Anterior cingulate cortex (tissue), 58 donors: ENCODE results near the gene RELN.
"Not testable (repeated sequence)": the region's sequence is repeated elsewhere in the genome, so short reads cannot be mapped to it uniquely, and the experiment has no call there.

Experiments
- DNase-seq, 58 donors: peaks; one replicate each; lab custom pipeline; 2025; lab: John Stamatoyannopoulos, UW

Gene RELN

DNA sequence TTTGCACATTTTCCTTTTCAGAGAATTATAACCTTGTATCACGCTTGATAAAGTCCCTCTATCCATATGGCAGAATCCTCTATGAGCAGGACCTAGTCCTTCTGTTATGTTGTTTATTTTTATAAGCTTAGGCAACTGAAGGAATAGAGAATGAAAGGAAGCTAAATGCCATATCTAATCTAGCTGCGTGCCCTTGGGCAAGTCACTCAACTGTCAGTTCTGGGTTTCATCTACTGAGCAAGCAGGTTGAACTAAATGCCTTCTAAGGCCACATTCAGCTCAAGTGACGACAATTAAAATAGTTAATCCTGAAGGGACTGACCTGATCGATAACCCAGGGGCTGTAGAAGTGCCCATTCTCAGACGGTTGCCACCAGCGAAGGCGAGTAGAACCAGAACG lies 449.6 kb downstream of the RELN start:
- DNase-seq: no peak

DNA sequence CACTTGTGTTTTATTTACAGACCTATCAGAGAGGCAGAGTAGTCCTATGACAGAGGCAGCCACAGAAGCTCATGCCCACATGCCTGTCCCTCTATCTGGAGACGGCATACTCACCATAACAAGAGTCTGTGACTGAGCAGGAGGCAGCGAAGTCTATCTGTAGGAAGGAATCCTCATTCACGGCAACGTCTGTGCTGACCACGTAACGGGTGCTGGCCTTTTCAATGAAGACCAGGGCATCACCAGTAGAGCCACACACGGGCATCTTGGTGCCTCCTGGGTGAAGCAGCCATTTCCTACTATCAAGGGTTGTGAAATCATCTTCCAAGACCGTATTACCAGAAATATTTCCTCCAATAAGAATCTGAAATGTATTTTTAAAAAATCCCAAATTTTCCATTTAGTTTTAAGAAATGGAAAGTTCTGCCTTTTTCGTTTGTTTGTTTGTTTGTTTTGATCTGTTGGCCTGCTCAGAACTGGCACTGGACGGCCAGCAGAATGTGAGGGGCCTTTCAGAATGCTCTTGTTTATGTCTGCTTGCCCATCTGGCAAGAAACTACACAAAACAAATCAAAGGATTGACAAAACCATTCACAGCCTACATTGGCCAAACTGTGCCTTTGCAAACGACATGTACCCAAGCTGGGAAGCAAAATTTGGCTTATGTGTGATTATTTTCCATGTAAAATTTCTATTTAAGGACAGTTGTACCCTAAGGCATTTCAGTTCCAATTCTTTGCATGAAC lies 450.3 kb downstream of the RELN start:
- DNase-seq: peak in 29 of 58 donors; percentile 3 to 51 (median 21)

- no peak for DNase-seq
Observed at GRCh38 chr7:103533761-103534160, 455.7 kb downstream of the RELN start.

DNA sequence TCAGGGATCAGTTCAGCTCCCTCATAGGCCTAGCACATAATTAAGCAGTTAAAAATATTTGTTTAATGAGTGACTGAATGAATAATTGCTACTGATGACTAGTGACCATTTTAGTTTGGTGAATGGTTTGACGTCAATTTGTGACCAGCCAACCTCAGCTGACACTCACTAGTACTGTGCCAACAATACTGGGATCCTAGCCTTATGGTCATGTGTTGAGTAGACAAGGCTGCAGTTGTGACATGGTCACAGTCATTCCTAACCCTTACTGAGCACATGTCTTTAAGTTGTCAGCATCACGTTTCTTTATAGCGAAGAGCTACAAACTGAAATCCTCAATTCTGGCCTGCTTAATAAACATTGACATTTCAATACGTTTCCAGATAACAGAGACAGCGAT lies 456.5 kb downstream of the RELN start:
- peak in 19 of 58 donors; percentile 1 to 77 (median 33) for DNase-seq

DNA sequence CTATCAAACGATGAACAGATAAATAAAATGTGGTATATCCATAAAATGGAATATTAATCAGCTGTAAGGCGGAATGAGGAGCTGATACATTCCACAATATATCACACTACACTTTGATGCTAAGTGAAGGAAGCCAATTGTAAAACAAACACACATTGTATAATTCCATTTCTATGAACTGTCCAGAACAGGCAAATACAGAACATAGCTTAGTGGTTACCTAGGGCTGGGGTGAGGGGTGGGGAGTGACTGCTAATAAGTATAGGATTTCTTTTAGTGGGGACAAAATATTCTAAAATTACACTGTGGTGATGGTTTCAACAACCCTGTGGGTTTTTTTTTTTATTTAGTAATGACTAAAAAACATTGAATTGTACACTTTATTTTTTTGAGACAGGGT lies 461.3 kb downstream of the RELN start:
- no peak for DNase-seq

DNA sequence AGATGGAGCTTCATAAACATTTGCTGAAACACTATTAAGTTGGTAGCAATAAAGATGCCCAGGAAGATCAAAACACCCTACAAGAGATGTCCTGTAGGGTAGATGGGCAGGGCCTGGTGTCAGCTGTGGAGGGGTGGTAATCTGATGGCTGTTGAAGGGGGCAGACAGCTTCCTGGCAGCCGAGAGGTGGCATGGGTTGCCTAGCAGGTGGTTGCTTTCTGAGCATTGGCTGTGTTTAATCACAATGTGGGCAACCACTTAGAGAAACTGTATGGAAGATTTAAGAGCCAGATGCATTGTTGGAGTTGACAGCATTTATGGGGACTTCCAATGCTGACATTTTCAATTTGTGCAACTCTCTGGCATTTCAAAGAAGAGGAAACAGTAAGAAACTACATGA lies 463.5 kb downstream of the RELN start:
- no peak for DNase-seq

DNA sequence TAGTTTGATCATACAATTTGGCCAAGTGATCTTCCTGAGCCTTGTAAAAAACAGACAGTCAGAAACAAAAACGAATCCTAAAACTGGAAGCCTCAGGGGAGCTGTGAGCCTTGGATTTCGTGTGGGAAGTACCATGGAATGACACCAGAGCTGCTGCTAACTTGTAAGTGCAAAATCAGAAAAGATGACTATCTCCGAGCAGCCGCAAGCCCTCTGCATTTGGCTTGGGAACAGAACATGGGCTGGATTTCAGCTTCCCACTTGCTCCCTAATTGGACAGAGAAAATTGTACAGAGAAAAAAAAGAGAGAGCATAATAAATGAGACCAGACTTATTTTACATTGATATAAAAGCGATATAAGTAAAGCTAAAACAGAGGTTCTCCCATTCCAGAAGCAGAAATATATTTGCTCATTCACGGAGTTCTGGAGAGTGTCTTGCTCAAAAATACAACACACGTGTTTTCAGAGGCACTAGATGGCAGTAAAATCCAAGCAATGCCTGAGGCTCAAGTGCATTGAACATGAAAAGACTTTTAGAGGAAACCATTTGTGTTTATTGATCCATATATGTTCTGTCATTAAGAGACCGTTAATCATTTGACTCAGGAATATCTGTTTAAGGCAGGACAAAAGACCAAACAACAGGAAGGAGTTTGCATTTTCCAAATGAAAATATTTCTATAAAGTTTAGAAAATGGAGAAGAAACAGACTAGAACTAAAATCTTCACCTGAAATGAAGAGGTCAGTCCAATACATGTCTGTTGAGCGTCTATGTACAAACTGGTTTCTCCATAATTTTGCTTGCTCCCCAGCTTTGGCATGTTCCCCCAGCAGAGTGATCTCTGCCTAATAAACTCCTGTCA lies 465.2 kb downstream of the RELN start:
- peak in 25 of 58 donors; percentile 2 to 79 (median 17) for DNase-seq

DNA sequence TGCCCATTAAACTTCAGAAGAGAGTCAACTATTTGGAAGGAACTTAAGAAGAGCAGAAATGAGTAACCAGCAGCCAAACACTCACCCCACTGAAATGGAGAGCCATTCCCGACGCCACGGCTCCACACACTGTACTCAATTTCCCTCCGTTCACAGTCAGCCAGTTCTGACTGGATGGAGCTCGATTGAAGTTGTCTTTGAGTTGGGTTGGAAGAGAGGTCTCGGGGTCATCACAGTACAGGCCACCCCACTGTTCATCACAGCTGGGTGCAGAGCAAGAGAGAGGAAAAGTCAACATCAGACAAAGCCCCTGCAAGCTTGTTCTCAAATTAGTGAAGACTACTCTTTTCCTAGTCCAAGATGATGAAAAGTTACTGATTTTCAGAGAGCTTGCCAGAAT lies 467.5 kb downstream of the RELN start:
- DNase-seq: no peak

- DNase-seq: no peak
Observed at GRCh38 chr7:103504505-103505135, 484.8 kb downstream of the RELN start.

DNA sequence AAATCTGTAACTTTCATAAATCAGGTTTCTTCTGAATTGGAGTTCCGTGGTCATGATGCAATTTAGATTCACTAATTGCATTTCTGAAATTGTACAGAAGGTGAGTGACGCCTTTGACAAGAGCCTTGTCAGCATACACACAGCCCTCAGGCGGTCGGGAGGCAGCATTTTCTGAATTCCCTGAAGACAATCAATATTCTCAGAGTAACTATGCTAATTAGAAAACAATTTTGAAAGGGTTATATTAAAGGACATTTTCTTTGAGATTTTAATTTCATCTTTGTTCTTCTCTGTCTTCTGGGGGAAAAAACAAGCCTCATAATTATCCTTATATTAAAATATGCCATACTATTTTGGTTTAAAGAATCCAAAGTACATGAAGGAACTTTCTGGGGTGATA lies 488.3 kb downstream of the RELN start:
- DNase-seq: no peak

- no peak for DNase-seq
Observed at GRCh38 chr7:103499976-103500375, 489.5 kb downstream of the RELN start.

- no peak for DNase-seq
Observed at GRCh38 chr7:103487419-103487818, 502.0 kb downstream of the RELN start.

DNA sequence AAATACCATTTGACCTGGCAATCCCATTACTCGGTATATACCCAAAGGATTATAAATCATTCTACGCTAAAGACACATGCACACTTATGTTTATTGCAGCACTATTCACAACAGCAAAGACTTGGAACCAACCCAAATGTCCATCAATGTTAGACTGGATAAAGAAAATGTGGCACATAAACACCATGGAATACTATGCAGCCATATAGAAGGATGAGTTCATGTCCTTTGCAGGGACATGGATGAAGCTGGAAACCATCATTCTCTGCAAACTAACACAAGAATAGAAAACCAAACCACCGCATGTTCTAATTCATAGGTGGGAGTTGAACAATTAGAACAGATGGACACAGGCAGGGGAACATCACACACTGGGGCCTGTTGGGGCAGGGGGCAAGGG lies 502.6 kb downstream of the RELN start:
- not testable (repeated sequence) for DNase-seq

GRCh38 chr7:103480771-103481170 lies 508.7 kb downstream of the RELN start:
- no peak for DNase-seq

- DNase-seq: no peak
Observed at GRCh38 chr7:103474956-103475355, 514.5 kb downstream of the RELN start.

- DNase-seq: no peak
Observed at GRCh38 chr7:103469095-103469948, 520.1 kb downstream of the RELN start.

- DNase-seq: no peak
Observed at GRCh38 chr7:103466814-103467213, 522.6 kb downstream of the RELN start.

DNA sequence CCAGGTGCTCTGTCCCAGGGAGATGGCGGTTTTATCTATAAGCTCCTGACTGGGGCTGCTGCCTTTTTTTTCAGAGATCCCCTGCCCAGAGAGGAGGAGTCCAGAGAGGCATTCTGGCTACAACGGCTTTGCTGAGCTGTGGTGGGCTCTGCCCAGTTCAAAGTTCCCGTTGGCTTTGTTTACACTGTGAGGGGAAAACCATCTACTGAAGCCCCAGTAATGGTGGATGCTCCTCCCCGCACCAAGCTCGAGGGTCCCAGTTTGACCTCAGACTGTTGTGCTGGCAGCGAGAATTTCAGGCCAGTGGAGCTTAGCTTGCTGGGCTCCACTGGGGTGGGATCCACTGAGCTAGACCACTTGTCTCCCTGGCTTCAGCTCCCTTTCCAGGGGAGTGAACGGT lies 527.1 kb downstream of the RELN start:
- no peak for DNase-seq

DNA sequence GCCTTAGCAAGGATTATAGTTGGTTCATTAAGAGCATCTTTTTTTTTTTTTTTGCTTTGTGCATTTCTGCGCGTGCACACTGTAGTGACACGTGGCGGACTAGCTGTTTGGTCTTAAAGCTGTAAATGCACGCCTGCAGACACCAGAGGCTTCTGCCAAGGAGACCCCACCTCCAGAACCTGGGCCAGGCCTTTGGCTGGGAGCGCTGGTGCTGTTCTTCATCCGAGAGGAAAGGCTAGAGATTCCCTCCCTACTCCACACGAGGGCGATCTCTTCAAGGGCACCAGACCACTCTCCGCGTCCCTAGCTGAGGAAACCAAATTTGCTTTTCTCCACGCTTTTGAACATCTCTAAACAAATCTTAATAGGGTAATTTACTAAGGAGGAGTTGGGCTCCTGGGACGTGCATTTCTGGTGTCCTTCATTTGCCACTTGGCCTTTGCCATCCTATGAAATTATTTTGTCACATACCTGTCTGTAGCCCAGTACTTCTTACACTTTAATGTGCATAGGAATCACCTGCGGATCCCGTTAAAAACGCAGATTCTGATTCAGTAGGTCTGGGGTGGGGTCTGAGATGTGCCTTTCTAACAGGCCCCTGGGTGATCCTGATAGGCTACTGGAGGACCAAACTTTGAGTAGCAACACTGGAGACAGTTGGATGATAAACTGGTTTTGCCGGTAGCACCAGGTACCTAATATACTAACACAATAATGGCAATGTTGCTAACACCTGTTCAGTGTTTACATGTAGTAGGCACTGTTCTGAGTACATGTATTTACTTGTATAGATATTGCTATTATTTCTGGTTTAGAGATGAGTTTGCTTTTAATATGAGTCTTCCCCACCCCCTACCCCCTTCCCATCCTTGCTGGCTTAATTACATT lies 542.1 kb downstream of the RELN start:
- peak in 38 of 58 donors; percentile 0 to 50 (median 11) for DNase-seq
